ENCODE data around the gene FXR2. TPM values are rescaled to one million over a fixed set of nuclear protein-coding genes. Genes with fewer than 3 reads are reported as not detected.

Gene FXR2
- polyA plus RNA-seq, 1 donor from 2014 or later = 118 TPM

GRCh38 chr17:7651097-7651664, 36.5 kb upstream of the FXR2 start:
- Histone ChIP-seq H3K9ac (ENCODE audit: low read length) (peak overlapping the region; percentile 86), H3K9me3 (ENCODE audit: low read length) (no peaks in the 10 kb centered on the region), H3K27me3 (ENCODE audit: insufficient read depth, low read depth, low read length) (no peaks in the 10 kb centered on the region), H3K27ac (ENCODE audit: low read length) (peak overlapping the region; percentile 68), H3K36me3 (ENCODE audit: insufficient read depth, low read length) (no peaks in the 10 kb centered on the region), H2AFZ (ENCODE audit: low read depth, low read length) (peak overlapping the region; percentile 68), H4K20me1 (ENCODE audit: insufficient read depth) (no peaks in the 10 kb centered on the region), H3K79me2 (replicated peaks; ENCODE audit: insufficient read depth, low read length) (peaks cover 10% of the 10 kb centered on the region), H3F3A (ENCODE audit: insufficient read depth, low read length, poor library complexity, severe bottlenecking) (no peaks in the 10 kb centered on the region), H3K9me2 (ENCODE audit: insufficient read depth, low read length) (no peaks in the 10 kb centered on the region), H3K4me3 (ENCODE audit: low read length) (peak overlapping the region; percentile 95), H3K4me2 (ENCODE audit: low read length) (peak overlapping the region; percentile 54)
- TF ChIP-seq MXI1 (conservative IDR thresholded peaks at IDR 0.05; ENCODE audit: poor library complexity, severe bottlenecking) (peak; percentile 37), EZH2 (IDR thresholded peaks at IDR 0.05; ENCODE audit: borderline replicate concordance, insufficient read depth, low read length, poor library complexity, severe bottlenecking) (no peak), CTCF (IDR thresholded peaks at IDR 0.05; ENCODE audit: poor library complexity, severe bottlenecking) (no peak), REST (IDR thresholded peaks at IDR 0.05; ENCODE audit: borderline replicate concordance) (no peak), POLR2AphosphoS5 (IDR thresholded peaks at IDR 0.05) (no peak)

GRCh38 chr17:7650509-7651096, 35.9 kb upstream of the FXR2 start, which contains the start of gene ATP1B2:
ATP1B2 (plus strand) TSS chr17:7650926; CDS start chr17:7651519, 593 bp downstream.
- Histone ChIP-seq H3K9me2 (ENCODE audit: insufficient read depth, low read length) (no peaks in the 10 kb centered on the region), H3K9me3 (ENCODE audit: low read length) (no peaks in the 10 kb centered on the region), H2AFZ (ENCODE audit: low read depth, low read length) (peak within 1 kb of the TSS; percentile 68), H3F3A (ENCODE audit: insufficient read depth, low read length, poor library complexity, severe bottlenecking) (no peaks in the 10 kb centered on the region), H3K27ac (ENCODE audit: low read length) (peak within 1 kb of the TSS; percentile 68), H3K4me3 (ENCODE audit: low read length) (peak within 1 kb of the TSS; percentile 95), H3K4me2 (ENCODE audit: low read length) (peak within 1 kb of the TSS; percentile 54), H4K20me1 (ENCODE audit: insufficient read depth) (no peaks in the 10 kb centered on the region), H3K27me3 (ENCODE audit: insufficient read depth, low read depth, low read length) (no peaks in the 10 kb centered on the region), H3K9ac (ENCODE audit: low read length) (peak within 1 kb of the TSS; percentile 86), H3K36me3 (ENCODE audit: insufficient read depth, low read length) (no peaks in the 10 kb centered on the region), H3K79me2 (replicated peaks; ENCODE audit: insufficient read depth, low read length) (peaks cover 10% of the 10 kb centered on the region)
- TF ChIP-seq POLR2AphosphoS5 (IDR thresholded peaks at IDR 0.05) (peak; percentile 86), EZH2 (IDR thresholded peaks at IDR 0.05; ENCODE audit: borderline replicate concordance, insufficient read depth, low read length, poor library complexity, severe bottlenecking) (no peak)

DNA sequence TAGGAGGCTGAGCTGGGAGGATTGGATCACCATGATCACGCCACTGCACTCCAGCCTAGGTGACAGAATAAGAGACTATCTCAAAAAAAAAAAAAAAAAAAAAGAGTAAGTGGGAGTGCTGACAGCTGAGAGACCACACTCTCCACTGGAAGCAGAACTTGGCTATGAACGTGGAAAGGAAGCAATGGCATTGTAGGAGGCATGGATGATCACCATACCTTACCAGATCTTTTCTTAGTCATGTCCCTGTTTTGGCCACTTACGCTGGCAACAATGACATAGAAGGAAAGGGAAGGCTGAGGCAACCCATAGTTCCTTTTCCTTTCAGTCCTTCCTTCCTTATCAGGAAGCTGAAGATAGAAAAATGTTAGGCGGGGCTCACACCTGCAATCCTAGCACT, 32.3 kb upstream of the FXR2 start:
- Histone ChIP-seq H3K9ac (ENCODE audit: low read length) (no peak overlapping the region), H3K36me3 (ENCODE audit: insufficient read depth, low read length) (no peaks in the 10 kb centered on the region), H3K4me3 (ENCODE audit: low read length) (no peak overlapping the region), H3K27ac (ENCODE audit: low read length) (no peak overlapping the region), H4K20me1 (ENCODE audit: insufficient read depth) (no peaks in the 10 kb centered on the region), H3F3A (ENCODE audit: insufficient read depth, low read length, poor library complexity, severe bottlenecking) (no peaks in the 10 kb centered on the region), H3K79me2 (replicated peaks; ENCODE audit: insufficient read depth, low read length) (peaks cover 4% of the 10 kb centered on the region), H3K4me2 (ENCODE audit: low read length) (no peak overlapping the region), H3K27me3 (ENCODE audit: insufficient read depth, low read depth, low read length) (no peaks in the 10 kb centered on the region), H2AFZ (ENCODE audit: low read depth, low read length) (no peak overlapping the region), H3K9me3 (ENCODE audit: low read length) (no peaks in the 10 kb centered on the region), H3K9me2 (ENCODE audit: insufficient read depth, low read length) (no peaks in the 10 kb centered on the region)
- no peak for TF ChIP-seq REST (IDR thresholded peaks at IDR 0.05; ENCODE audit: borderline replicate concordance)
- no peak for TF ChIP-seq MXI1 (conservative IDR thresholded peaks at IDR 0.05; ENCODE audit: poor library complexity, severe bottlenecking)
- no peak for TF ChIP-seq POLR2AphosphoS5 (IDR thresholded peaks at IDR 0.05)
- TF ChIP-seq RAD21 (conservative IDR thresholded peaks at IDR 0.05) = no peak
- TF ChIP-seq CTCF (IDR thresholded peaks at IDR 0.05; ENCODE audit: poor library complexity, severe bottlenecking) = no peak
- no peak for TF ChIP-seq EZH2 (IDR thresholded peaks at IDR 0.05; ENCODE audit: borderline replicate concordance, insufficient read depth, low read length, poor library complexity, severe bottlenecking)
- no peak for TF ChIP-seq EP300 (conservative IDR thresholded peaks at IDR 0.05; ENCODE audit: poor library complexity, severe bottlenecking)
- TF ChIP-seq TAF1 (IDR thresholded peaks at IDR 0.05; ENCODE audit: low read depth) = no peak

Data from neural cell (in vitro differentiated cells).